ENCODE results near the gene OR2A12. TPM values are rescaled to one million over a fixed set of nuclear protein-coding genes. Genes with fewer than 3 reads are reported as not detected.

The OR2A12 gene
- total and polyA plus RNA-seq, 2 of the 13 experiments (the other 11 are each of a cell fraction or from before 2014, with no cell fraction given) = 0.18 TPM; not detected in 1

GRCh38 chr7:144049491-144049890 is 36.6 kb upstream of the OR2A12 start:
- ChIA-PET CTCF (ENCODE audit: low intra/inter-chr PET ratio, low total read pairs) (no interaction called here), POLR2A (no interaction called here)
- Histone ChIP-seq H3K9me3 (ENCODE audit: low read length) (no peaks in the 10 kb centered on the region), H3K27me3 (ENCODE audit: control insufficient read depth in 1 of 2, insufficient read depth in 2 of 2, low read length in 2 of 2) (peaks cover 0 to 3% of the 10 kb centered on the region in 2 experiments; a peak in 1 of 5 replicates), H3K36me3 (replicated peaks in 1 of 2; ENCODE audit: control insufficient read depth in 1 of 2, insufficient read depth in 2 of 2, low read length in 2 of 2) (no peaks in the 10 kb centered on the region), H3K4me3 (replicated peaks in 1 of 3; ENCODE audit: insufficient read depth in 1 of 3, low read depth in 2 of 3, low read length in 3 of 3) (no peak overlapping the region), H3K9ac (ENCODE audit: insufficient read depth, low read depth, low read length) (no peak overlapping the region), H3K27ac (ENCODE audit: extremely low read length, insufficient read depth, low read length) (no peak overlapping the region), H3K4me2 (ENCODE audit: low read depth, low read length) (no peak overlapping the region), H2AFZ (ENCODE audit: low read length) (no peak overlapping the region), H4K20me1 (ENCODE audit: insufficient read depth, low read length) (no peaks in the 10 kb centered on the region), H3K4me1 (ENCODE audit: insufficient read depth, low read length) (no peaks in the 10 kb centered on the region), H3K79me2 (ENCODE audit: insufficient read depth, low read length) (no peaks in the 10 kb centered on the region)
- WGBS (ENCODE audit: low lambda C conversion rate) = 36% methylated on average over 2 of the region's 2 CpGs
- FAIRE-seq (no peak), ATAC-seq (no peak), DNase-seq (ENCODE audit: low spot score) (no peak)
- no TSS peak for BruUV-seq (replicated peaks)
- intact Hi-C loops (cut with micrococcal nuclease; ENCODE audit: unreplicated experiment) = no loop called here
- no peak for TF ChIP-seq MTA1 (CRISPR knock-in tag; IDR thresholded peaks at IDR 0.05; ENCODE audit: borderline replicate concordance)
- no peak for TF ChIP-seq HIVEP1 (CRISPR knock-in tag; IDR thresholded peaks at IDR 0.05)
- no peak for TF ChIP-seq ZBTB2 (CRISPR knock-in tag; IDR thresholded peaks at IDR 0.05; ENCODE audit: low read depth)
- TF ChIP-seq CSRNP2 (CRISPR knock-in tag; conservative IDR thresholded peaks at IDR 0.05; ENCODE audit: low read depth) = no peak
- TF ChIP-seq EHMT2 (IDR thresholded peaks at IDR 0.05; ENCODE audit: borderline replicate concordance, low read depth, low read length) = no peak
- TF ChIP-seq ZBTB49 (CRISPR knock-in tag; IDR thresholded peaks at IDR 0.05; ENCODE audit: borderline replicate concordance) = no peak
- TF ChIP-seq HNRNPUL1 (IDR thresholded peaks at IDR 0.05; ENCODE audit: low read depth, low read length) = no peak
- TF ChIP-seq ATM (IDR thresholded peaks at IDR 0.05; ENCODE audit: borderline replicate concordance) = no peak
- TF ChIP-seq ZNF577 (CRISPR knock-in tag; IDR thresholded peaks at IDR 0.05; ENCODE audit: borderline replicate concordance, low read depth) = no peak
- no peak for TF ChIP-seq RELA (CRISPR knock-in tag; IDR thresholded peaks at IDR 0.05)
- no peak for TF ChIP-seq MYPOP (CRISPR knock-in tag; IDR thresholded peaks at IDR 0.05)
- in situ Hi-C loops (cut with HindIII; ENCODE audit: extremely low pct_ligation_motif_present, low pct_unique_long_range_greater_than_20kb) = no loop called here
